ENCODE measurements around the gene SPATA33. TPM values are rescaled to one million over a fixed set of nuclear protein-coding genes. Genes with fewer than 3 reads are reported as not detected.
A peak's percentile ranks its signal among the peaks of the same experiment; 100 is the strongest.
"Not testable (repeated sequence)": the region's sequence is repeated elsewhere in the genome, so short reads cannot be mapped to it uniquely, and the experiment has no call there.

The SPATA33 gene
- total RNA-seq, 1 donor from 2014 or later = 7.7 TPM

- DNase-seq (ENCODE audit: low spot score in 2 of 2) (no peak), FAIRE-seq (no peak)
Measured at GRCh38 chr16:89624777-89625761, 32.6 kb upstream of the SPATA33 start.

- no peak for DNase-seq (ENCODE audit: low spot score in 2 of 2)
- FAIRE-seq = no peak
Measured at GRCh38 chr16:89629827-89630610, 27.6 kb upstream of the SPATA33 start.

DNA sequence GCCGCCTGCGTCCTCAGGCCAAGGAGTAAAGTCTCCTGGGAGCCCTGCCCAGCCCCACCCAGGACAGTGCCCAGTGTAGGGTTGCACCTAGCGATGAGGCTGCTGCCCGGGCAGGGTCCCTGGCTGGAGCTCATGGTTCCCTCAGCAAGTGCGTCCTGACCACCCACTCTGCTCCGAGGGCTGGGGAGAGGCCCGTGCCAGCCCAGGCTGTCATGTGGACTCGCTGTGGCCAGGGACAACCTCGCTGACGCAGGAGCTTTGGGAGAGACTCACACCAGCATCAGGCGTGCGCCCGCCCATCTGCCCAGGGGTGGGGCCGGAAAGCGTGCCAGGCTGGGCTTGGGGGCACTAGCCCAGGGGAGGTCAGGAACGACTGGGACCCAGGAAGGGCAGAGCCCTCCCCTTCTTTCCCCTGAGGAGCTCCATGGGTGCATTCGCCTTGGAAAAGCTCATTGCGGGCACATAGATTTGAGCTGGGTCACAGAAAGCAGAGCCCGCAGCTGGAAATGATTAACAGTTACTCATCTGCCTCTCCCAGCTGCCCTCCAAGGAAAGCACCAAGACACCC, 24.5 kb upstream of the SPATA33 start:
- DNase-seq (ENCODE audit: low spot score in 2 of 2) = no peak
- no peak for FAIRE-seq

GRCh38 chr16:89634463-89635385, 22.9 kb upstream of the SPATA33 start:
- FAIRE-seq; DNase-seq (ENCODE audit: low spot score in 2 of 2): not testable (repeated sequence)

DNA sequence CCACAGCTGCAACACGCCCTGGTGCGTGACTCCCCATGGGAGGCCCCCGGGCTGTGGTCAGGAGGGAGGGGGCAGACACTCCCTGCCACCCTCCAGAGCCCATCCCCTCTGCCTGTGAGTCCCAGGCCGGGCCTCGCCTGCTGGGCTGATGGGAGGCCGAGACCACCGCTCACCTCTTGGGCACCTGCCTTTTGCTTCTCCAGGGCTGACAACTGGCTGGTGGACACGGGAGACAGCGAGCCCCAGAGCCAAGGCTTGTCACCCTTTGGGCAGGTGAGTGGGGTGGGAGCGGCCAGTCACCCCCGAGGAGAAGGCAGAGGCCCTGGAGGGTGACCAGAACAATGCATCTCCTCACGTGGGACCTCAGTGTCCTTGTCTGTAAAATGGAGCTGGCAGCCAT, 21.0 kb upstream of the SPATA33 start:
- FAIRE-seq = no peak
- DNase-seq (ENCODE audit: low spot score in 2 of 2) = no peak

- DNase-seq (ENCODE audit: low spot score in 2 of 2) = no peak
- no peak for FAIRE-seq
Measured at GRCh38 chr16:89637379-89637778, 20.3 kb upstream of the SPATA33 start.

- no peak for FAIRE-seq
- DNase-seq (ENCODE audit: low spot score in 2 of 2) = no peak
Measured at GRCh38 chr16:89638455-89638854, 19.2 kb upstream of the SPATA33 start.

DNA sequence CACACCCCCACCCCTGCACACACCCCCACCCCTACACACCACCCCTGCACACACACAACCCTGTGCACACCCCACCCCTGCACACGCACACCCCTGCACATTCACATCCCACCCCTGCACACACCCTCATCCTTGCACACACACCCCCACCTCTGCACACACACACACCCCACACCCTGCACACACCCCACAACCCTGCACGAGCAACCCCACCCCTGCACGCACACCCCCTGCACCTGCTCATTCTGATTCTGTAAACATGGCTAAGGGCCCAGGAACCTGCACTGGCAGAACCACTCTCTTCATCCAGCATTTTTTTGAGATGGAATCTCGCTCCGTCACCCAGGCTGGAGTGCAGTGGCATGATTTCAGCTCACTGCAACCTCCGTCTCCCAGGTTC, 18.3 kb upstream of the SPATA33 start:
- DNase-seq (ENCODE audit: low spot score in 2 of 2) (no peak), FAIRE-seq (no peak)

- FAIRE-seq (no peak), DNase-seq (ENCODE audit: low spot score in 2 of 2) (no peak)
Measured at GRCh38 chr16:89641458-89642119, 16.0 kb upstream of the SPATA33 start.

GRCh38 chr16:89642574-89642973, 15.1 kb upstream of the SPATA33 start:
- FAIRE-seq (no peak), DNase-seq (ENCODE audit: low spot score in 2 of 2) (no peak)

GRCh38 chr16:89643769-89644300, 13.8 kb upstream of the SPATA33 start:
- no peak for FAIRE-seq

GRCh38 chr16:89645122-89645521, 12.5 kb upstream of the SPATA33 start:
- no peak for DNase-seq (ENCODE audit: low spot score in 2 of 2)
- no peak for FAIRE-seq

More at GRCh38 chr16:89643769-89644300, 13.8 kb upstream of the SPATA33 start:
- no peak for DNase-seq (ENCODE audit: low spot score in 2 of 2)

GRCh38 chr16:89646270-89646669, 11.4 kb upstream of the SPATA33 start:
- FAIRE-seq (no peak), DNase-seq (ENCODE audit: low spot score in 2 of 2) (no peak)

DNA sequence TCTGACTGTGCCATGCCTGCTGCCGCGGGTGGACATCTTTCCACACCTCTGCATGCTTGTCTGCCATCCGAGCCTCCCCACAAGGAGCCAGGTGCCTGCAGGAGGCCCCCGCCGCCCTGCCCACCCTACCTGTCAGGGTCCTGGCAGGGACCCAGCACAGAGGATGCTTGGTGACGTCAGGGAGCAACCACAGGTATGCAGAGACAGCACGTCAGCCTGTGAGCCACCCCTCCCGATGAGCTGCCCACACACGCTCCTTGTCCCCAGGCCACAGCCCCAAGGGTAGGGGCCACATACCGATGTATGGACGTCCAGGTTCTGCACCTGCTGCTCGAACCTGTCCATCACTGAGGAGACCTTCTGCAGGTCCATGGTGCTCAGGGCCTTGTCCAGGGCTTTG, 10.7 kb upstream of the SPATA33 start:
- DNase-seq (ENCODE audit: low spot score in 2 of 2) (no peak), FAIRE-seq (no peak)

DNA sequence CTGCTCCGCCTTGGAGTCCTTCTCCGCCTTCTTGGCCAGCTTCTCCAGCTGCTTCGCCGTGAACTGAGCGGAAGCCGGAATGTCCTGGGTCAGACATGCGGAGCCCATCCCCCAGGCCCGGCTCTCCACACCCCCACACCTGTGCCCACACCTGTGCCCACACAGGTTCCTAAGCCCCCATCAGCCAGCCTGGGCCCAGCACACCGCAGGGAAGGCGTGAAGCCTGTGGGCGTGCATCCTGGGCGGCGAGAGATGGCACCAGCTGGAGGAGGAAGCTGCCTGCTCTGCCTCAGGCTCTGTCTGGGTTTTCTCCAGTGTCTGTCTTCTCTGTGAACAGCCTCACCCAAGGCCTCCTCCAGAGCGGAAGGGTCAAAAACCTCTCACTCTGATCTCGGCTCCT, 6.1 kb upstream of the SPATA33 start:
- FAIRE-seq = no peak

GRCh38 chr16:89653656-89654295, 3.9 kb upstream of the SPATA33 start:
- no peak for DNase-seq (ENCODE audit: low spot score in 2 of 2)
- no peak for FAIRE-seq

More for the DNA sequence above, 6.1 kb upstream of the SPATA33 start:
- DNase-seq (ENCODE audit: low spot score in 2 of 2) = peak in 1 of 2 donors; percentile 51

- DNase-seq (ENCODE audit: low spot score in 2 of 2) (no peak), FAIRE-seq (no peak)
Measured at GRCh38 chr16:89655062-89655643, 2.5 kb upstream of the SPATA33 start.

DNA sequence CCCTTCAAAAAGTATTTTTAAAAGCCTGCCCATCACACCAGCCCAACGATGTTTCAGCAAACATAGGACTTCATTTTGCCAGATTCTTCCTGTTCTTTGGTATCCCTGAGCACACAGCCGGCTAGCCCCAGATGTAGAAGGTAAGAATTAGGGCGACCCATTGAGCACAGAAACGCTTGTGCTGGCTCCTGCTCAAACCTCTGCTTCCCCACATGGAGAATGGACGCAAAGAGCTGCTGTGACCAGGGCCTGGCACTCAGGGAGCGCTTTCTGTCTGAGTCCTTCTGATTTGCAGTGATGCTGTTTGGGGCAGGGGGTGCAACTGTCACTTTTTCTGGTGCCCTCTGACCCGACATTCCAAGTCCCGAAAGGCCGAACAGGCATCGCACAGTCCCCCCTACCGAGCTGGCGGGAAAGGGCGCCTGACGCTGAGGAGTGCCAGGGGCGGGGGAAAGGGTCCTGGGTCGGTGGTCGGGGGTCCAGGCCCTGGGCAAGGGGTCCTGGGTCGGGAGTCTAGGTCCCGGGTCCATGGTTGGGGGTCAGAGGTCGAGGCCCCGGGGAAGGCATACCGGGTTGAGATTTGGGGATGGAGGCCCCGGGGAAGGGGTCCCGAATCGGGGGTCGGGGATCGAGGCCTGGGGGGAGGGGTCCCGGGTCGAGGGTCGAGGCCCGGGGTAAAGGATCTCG, 1.1 kb upstream of the SPATA33 start:
- DNase-seq (ENCODE audit: low spot score in 2 of 2) (no peak), FAIRE-seq (no peak)

All from frontal cortex (tissue), 4 donors.